Measurements from ENCODE around the gene ARL17B.
"Not testable (repeated sequence)": the region's sequence is repeated elsewhere in the genome, so short reads cannot be mapped to it uniquely, and the experiment has no call there.

Gene ARL17B

DNA sequence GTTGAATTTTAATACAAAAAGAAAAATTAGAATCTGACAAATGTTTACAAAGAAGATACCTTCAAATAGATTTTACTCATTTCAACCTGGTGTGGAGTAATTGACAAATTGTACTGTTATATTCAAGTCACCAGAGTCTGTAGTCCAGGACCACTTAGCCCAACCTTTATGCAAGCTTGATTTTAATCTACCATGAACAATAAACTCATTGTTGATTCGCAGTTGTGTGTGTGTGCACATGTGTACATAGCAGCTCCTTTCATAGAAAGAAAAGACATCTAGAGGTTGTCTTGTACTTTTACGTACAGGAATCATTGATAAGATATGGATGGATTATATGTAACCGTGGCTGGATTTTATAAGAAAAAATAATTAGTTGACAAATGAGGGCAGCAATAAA is 87.3 kb downstream of the ARL17B start:
- no peak overlapping the region for H3K27ac Mint-ChIP-seq
- DNase-seq (ENCODE audit: low spot score in 2 of 2), result no peak
- no peaks in the 10 kb centered on the region for H3K27me3 Mint-ChIP-seq
- ATAC-seq (ENCODE audit: low read depth), result no peak
- H3K36me3 Mint-ChIP-seq, result no peaks in the 10 kb centered on the region
- no peak overlapping the region for H3K4me3 Mint-ChIP-seq
- H3K9me3 Mint-ChIP-seq, result no peaks in the 10 kb centered on the region
- no peaks in the 10 kb centered on the region for H3K4me1 Mint-ChIP-seq

DNA sequence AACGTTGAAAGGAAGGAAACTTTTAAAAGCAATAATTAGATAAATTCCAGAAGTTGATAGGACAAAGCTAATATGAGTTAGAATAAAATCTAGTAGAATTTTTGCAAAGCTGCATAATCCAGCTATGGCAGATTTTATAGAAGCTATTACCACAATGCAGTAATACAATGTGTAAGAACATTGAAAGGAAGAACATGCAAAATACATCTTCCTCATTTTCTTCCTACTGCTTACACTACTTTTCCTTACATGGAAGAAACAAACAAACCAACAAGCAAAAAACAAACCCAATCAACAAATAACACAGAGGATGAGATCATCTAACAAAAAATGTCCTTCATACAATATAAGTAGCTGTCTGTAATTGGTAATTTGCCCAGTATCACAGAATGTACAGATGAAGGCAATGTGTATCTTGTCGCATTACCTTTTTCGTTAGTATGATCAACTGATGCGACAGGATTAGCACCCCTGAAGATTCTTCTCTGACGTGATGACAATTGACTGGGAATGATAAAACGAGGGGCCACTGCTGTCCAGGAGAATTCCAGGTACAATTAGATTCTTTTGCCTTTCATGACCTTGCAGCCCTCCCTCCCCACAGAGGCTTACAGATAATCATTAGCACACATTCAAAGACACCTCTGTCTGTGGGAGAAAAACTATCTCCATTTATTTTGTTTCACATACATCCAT is 87.9 kb downstream of the ARL17B start:
- Mint-ChIP-seq H3K36me3 (no peaks in the 10 kb centered on the region), H3K27me3 (no peaks in the 10 kb centered on the region), H3K4me3 (no peak overlapping the region), H3K9me3 (no peaks in the 10 kb centered on the region), H3K27ac (no peak overlapping the region), H3K4me1 (no peaks in the 10 kb centered on the region)
- ATAC-seq (ENCODE audit: low read depth), result no peak
- DNase-seq (ENCODE audit: low spot score in 2 of 2), result no peak

DNA sequence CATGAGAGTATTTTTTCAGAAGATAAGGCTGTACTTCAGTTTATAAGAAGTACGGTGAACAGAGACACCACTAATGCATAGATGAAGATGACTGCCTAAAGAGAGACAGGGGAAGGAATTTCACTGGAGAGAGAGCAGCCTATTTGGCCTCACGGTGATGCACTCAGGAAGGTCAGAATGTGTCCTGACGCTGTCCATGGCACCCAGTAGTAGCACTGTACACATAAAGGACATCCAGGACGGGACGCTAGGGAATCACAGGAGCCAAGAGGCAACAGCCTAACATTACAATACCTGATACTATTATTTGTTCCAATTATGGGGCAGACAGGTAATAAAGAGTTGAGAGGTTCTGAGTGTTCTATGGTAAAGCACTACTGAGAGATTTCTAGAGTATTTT is 91.5 kb downstream of the ARL17B start:
- no peak overlapping the region for H3K27ac Mint-ChIP-seq
- no peaks in the 10 kb centered on the region for H3K9me3 Mint-ChIP-seq
- DNase-seq (ENCODE audit: low spot score in 2 of 2) (no peak), ATAC-seq (ENCODE audit: low read depth) (no peak)
- no peaks in the 10 kb centered on the region for H3K27me3 Mint-ChIP-seq
- peaks cover 7% of the 10 kb centered on the region for H3K4me1 Mint-ChIP-seq
- H3K4me3 Mint-ChIP-seq, result no peak overlapping the region
- no peaks in the 10 kb centered on the region for H3K36me3 Mint-ChIP-seq

DNA sequence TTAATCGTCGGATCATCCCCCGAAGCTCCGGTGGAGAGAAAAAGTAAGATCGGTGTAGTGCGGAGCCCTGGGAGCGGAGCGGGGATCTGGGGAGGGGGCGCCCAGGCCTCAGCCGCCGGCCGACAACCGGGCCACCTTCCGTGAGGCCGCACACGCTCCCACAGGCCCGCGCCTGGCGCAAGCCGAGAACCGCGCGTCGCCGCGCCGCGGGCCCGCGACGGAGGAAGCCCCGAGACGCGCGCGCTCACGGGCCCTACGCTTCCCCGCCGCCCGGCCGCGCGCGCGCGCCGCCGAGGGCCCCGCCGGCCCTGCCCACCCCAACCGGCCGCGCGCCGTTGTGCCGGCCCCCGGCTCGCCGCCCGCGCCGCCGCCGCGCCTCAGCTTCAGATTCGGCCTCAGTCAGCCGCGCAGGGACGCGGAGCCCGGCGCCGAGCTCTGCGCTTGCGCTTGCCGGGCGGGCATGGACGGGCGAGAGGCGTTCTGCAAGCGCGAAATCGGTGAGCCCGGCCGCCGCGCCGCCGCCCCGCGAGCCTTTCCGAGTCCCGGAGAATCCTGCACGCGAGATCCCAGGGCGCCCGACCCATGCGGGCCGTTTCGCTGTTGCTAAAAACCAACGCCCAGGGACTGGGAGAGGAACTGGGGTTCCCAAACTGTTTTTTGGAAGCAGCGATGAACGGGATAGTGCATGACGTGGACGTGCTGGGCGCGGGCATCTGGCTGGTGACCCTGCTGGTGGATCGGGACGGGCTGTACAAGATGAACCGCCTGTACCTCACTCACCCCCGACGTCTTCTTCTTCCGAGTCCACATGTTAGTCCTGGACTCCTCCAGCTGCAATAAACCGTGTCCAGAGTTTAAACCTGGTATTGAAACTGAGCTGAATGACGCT is 94.7 kb downstream of the ARL17B start:
- Mint-ChIP-seq H3K9me3 (no peaks in the 10 kb centered on the region), H3K4me3 (peak overlapping the region; percentile 96), H3K27ac (peak overlapping the region; percentile 93), H3K36me3 (no peaks in the 10 kb centered on the region), H3K27me3 (no peaks in the 10 kb centered on the region), H3K4me1 (peaks cover 7% of the 10 kb centered on the region)
- peak; percentile 89 for ATAC-seq (ENCODE audit: low read depth)
- peak; percentile 83 to 92 for DNase-seq (ENCODE audit: low spot score in 2 of 2)

DNA sequence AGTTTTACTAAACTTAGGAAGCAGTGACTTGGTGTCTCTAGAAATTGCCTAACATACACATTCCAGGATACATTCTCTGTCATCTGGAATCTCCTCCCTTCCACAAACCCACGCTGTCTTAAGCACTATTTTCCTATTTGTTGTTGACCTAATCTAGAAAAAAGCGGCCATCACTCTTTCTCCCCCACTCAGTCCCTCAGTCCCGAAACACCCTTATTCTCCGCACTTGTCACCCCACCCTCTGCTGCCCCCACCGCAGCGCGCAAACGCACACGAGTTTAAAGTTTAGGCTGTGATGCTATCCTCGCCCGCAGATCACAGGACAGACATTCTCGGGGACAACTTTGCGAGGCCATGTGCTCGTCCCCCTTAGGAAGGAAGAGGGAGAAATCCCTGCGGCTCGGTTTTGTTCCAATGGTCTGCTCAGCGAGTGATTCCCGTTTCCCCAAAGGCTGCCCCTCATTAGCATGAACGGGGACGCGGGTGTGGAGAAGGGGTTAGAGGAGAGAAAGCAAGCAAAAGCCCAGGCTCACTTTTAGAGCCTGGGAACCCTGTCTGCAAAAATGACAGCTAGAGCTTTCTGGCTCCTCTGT is 95.4 kb downstream of the ARL17B start:
- peak; percentile 6 for ATAC-seq (ENCODE audit: low read depth)
- H3K9me3 Mint-ChIP-seq, result not testable (repeated sequence)

DNA sequence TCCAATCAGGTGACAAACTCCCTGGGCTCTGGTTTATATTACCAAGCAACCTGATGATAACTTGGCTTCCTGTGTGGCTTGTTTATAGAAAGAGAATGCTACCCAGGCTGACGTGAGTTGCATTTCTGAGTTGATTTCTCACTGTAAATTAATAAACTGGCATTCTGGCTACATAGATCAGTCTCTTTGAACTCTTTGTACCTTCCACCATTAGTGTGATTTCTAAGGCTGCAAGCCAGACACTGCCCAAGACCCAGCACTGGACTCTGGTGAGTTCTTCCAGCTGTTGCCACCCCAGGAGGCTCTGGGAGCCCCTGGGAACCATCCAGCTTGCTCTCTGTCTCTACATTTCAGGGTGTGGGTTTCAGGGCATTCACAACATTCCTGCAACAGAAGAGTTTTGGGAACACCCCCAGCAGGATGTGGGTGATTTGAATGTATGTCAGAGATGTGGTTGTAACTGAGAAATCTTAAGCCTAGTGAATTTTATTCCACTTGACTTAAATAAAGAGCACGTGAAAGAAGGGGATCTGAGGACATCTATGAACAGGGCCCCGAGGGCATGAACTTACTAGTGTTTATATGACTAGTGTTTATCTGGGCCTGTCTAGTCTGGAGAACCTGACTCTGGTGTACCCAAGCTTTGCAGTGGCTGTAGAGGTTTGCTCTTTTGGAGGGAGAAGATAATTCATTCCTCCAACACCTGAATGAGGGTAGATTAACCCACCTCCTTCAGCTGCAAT is 96.9 kb downstream of the ARL17B start:
- ATAC-seq (ENCODE audit: low read depth), result no peak
- H3K27ac Mint-ChIP-seq, result peak overlapping the region; percentile 52
- H3K9me3 Mint-ChIP-seq, result no peaks in the 10 kb centered on the region
- no peaks in the 10 kb centered on the region for H3K36me3 Mint-ChIP-seq
- H3K4me3 Mint-ChIP-seq, result no peak overlapping the region
- peaks cover 7% of the 10 kb centered on the region for H3K4me1 Mint-ChIP-seq
- no peaks in the 10 kb centered on the region for H3K27me3 Mint-ChIP-seq
- DNase-seq (ENCODE audit: low spot score in 2 of 2), result no peak

More for the DNA sequence above, 95.4 kb downstream of the ARL17B start:
- Mint-ChIP-seq H3K27ac (peak overlapping the region; percentile 93), H3K4me3 (peak overlapping the region; percentile 86)
- DNase-seq (ENCODE audit: low spot score in 2 of 2); H3K27me3 Mint-ChIP-seq; H3K36me3 Mint-ChIP-seq; H3K4me1 Mint-ChIP-seq: not testable (repeated sequence)

DNA sequence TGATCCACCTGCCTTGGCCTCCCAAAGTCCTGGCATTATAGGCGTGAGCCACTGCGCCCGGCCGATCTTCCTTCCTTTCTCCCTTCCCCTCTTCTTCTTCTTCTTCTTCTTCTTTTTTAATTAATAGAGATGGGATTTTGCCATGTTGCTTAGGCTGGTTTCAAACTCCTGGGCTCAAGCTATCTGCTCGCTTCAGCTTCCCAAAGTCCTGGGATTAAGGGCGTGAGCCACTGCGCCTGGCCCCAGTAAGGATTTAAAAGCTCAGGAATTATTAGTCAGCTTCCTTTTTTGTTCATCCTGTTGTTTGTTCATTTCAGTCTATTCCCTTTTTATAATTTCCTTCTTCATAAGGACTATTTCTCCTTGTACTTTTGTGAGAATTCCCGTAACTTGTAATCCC is 99.3 kb downstream of the ARL17B start:
- Mint-ChIP-seq H3K9me3 (no peaks in the 10 kb centered on the region), H3K27me3 (no peaks in the 10 kb centered on the region), H3K36me3 (no peaks in the 10 kb centered on the region), H3K4me1 (peaks cover 7% of the 10 kb centered on the region), H3K27ac (no peak overlapping the region), H3K4me3 (no peak overlapping the region)
- no peak for DNase-seq (ENCODE audit: low spot score in 2 of 2)
- no peak for ATAC-seq (ENCODE audit: low read depth)

DNA sequence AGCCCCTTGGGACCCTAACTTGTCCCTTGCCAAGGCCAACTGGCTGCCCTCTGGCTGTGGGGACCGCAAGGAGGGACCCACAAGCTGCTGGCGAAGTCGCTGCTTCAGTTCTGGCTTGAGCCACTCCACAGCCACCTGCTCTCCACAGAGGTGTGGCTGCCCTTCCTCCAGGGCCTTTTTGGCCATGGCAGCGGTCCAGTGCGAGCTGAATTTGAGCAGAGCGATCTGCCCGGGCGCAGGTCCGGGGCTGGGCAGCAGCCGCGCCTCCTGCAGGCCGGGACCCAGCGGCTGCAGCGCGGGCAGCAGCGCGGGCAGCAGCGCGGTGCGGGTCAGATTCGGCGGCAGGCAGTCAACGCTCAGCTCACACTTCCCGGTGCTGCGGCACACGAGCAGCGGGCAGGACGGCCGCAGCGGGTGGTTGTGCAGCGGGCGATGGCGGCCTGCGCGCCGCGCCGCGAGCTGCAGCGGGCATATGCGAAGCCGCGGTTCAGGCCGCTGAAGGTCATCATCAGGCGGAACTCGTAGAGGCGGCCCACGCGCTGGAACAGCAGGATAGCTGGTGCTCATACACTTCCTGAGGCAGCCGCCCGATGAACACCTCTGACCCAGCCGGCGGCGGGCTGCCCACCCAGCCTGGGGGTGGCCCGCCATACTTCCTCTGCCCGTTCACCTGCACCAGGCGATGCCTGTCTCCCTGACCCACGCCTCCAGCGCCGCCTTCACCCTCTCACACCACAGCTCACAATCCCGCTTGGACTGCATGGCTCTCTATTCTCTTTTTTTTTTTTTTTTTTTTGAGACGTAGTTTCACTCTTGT is 101.5 kb downstream of the ARL17B start:
- DNase-seq (ENCODE audit: low spot score in 2 of 2); H3K27ac Mint-ChIP-seq; H3K36me3 Mint-ChIP-seq; H3K4me1 Mint-ChIP-seq; H3K9me3 Mint-ChIP-seq; H3K27me3 Mint-ChIP-seq: not testable (repeated sequence)
- ATAC-seq (ENCODE audit: low read depth), result peak; percentile 76
- peak overlapping the region; percentile 82 for H3K4me3 Mint-ChIP-seq

DNA sequence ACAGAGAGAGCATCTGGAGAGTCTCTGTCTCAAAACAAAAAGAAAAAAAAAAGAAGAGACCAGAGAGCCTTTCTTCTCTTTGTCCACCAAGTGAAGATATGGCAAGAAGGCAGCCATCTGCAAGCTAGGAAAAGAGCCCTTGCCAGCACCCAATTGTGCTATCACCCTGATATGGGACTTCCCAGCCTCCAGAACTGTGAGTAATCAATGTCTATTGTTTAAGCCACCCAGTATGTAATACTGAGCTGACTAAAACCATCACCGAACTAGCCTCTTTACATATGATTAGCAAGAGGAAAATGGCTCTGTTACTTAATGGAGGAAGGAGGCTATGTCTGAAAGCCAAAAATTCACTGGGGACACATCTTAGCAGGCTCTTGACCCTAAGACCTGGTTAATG is 105.2 kb downstream of the ARL17B start:
- H3K27ac Mint-ChIP-seq; DNase-seq (ENCODE audit: low spot score in 2 of 2); H3K9me3 Mint-ChIP-seq; H3K4me3 Mint-ChIP-seq; H3K36me3 Mint-ChIP-seq; ATAC-seq (ENCODE audit: low read depth); H3K27me3 Mint-ChIP-seq; H3K4me1 Mint-ChIP-seq: not testable (repeated sequence)

DNA sequence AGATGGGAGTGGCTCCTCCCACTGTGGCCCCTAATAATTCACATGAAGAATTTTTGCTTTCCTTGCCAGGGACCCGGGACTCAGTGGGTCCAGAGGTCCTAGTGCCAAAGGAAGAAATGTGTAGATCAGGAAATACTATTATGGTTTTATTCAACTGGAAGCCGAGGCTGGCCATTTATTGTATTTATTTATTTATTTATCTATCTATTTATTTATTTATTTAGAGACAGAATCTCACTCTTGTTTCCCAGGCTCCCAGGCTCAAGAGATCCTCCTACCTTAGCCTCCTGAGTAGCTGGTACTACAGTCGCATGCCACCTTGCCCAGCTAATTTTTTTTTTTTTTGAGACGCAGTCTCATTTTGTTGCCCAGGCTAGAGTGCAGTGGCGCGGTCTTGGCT is 107.4 kb downstream of the ARL17B start:
- H3K4me3 Mint-ChIP-seq; H3K4me1 Mint-ChIP-seq; H3K9me3 Mint-ChIP-seq; H3K36me3 Mint-ChIP-seq; ATAC-seq (ENCODE audit: low read depth); DNase-seq (ENCODE audit: low spot score in 2 of 2); H3K27ac Mint-ChIP-seq; H3K27me3 Mint-ChIP-seq: not testable (repeated sequence)

DNA sequence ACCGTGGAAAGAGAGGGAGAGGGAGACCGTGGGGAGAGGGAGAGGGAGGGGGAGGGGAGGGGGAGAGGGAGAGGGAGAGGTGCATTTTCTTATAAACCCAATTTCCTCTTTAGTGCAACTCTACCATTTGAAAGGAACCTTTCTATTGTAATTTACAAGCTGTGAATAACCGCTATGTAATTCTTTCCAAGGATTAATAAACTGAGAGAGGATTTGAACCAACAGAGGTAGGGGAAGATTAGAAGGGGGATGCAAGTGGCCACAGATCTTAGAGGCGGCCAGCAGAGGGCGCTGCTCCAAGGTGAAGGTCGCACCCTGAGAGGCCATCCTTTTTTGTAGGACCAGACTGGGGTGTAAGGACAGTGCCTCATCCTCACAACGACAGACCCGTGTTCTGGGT is 107.8 kb downstream of the ARL17B start:
- H3K4me3 Mint-ChIP-seq, H3K9me3 Mint-ChIP-seq, H3K27me3 Mint-ChIP-seq, H3K36me3 Mint-ChIP-seq, H3K27ac Mint-ChIP-seq, H3K4me1 Mint-ChIP-seq: not testable (repeated sequence)
- DNase-seq (ENCODE audit: low spot score in 2 of 2), result peak; percentile 77 to 83
- peak; percentile 98 for ATAC-seq (ENCODE audit: low read depth)

DNA sequence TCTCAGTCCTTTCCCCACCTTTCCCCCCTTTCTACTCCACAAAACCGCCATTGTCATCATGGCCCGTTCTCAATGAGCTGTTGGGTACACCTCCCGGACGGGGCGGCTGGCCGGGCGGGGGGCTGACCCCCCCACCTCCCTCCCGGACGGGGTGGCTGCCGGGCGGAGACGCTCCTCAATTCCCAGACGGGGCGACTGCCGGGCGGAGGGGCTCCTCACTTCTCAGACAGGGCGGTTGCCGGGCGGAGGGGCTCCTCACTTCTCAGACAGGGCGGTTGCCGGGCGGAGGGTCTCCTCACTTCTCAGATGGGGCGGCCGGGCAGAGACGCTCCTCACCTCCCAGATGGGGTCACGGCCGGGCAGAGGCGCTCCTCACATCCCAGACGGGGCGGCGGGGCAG is 108.8 kb downstream of the ARL17B start:
- not testable (repeated sequence) for H3K9me3 Mint-ChIP-seq; H3K27ac Mint-ChIP-seq; DNase-seq (ENCODE audit: low spot score in 2 of 2); H3K4me3 Mint-ChIP-seq; ATAC-seq (ENCODE audit: low read depth); H3K4me1 Mint-ChIP-seq; H3K27me3 Mint-ChIP-seq; H3K36me3 Mint-ChIP-seq

DNA sequence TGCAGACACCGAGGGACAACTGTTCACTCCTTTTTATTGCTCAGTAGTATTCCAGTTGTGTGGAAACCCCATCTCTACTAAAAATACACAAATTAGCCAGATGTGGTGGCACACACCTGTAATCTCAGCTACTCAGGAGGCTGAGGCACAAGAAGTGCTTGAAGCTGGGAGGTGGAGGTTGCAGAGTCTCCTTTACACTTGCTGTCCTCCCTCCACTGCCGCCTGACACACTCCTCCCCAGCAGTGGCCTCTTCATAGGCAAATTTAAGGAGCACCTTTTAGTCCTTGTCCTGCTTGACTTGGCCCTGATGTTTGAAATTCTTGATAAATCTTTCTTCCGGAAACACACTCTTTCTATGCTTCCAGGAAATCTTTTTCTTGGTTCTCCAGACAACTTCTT is 112.4 kb downstream of the ARL17B start:
- not testable (repeated sequence) for H3K36me3 Mint-ChIP-seq; ATAC-seq (ENCODE audit: low read depth); H3K9me3 Mint-ChIP-seq; DNase-seq (ENCODE audit: low spot score in 2 of 2); H3K27ac Mint-ChIP-seq; H3K4me1 Mint-ChIP-seq; H3K4me3 Mint-ChIP-seq; H3K27me3 Mint-ChIP-seq

Data from memory B cell (primary cell).